Measurements from ENCODE around the gene CTDSPL.
"Not testable (repeated sequence)": the region's sequence is repeated elsewhere in the genome, so short reads cannot be mapped to it uniquely, and the experiment has no call there.

CTDSPL gene

GRCh38 chr3:38026856-38027255, 165.2 kb downstream of the CTDSPL start:
- no peak for DNase-seq

GRCh38 chr3:38027466-38028465, 166.1 kb downstream of the CTDSPL start:
- DNase-seq: no peak

- DNase-seq: no peak
Observed at GRCh38 chr3:38028621-38029361, 167.1 kb downstream of the CTDSPL start.

- DNase-seq: peak; percentile 17
Observed at GRCh38 chr3:38029400-38030125, 167.9 kb downstream of the CTDSPL start, which contains the start of gene PLCD1. TSS of gene PLCD1 (minus strand) at chr3:38029642. CDS start at chr3:38029539, 103 bp downstream.

- DNase-seq: no peak
Observed at GRCh38 chr3:38030126-38031021, 168.7 kb downstream of the CTDSPL start.

GRCh38 chr3:38031022-38031994, 169.6 kb downstream of the CTDSPL start:
- peak; percentile 21 for DNase-seq

- DNase-seq: no peak
Observed at GRCh38 chr3:38032328-38032865, 170.7 kb downstream of the CTDSPL start.

- DNase-seq: not testable (repeated sequence)
Observed at GRCh38 chr3:38033586-38033985, 171.9 kb downstream of the CTDSPL start.
